Suppressor macrophage (primary cell): ENCODE results near the gene CERS6.

Experiments
- DNase-seq, 4 experiments: peaks; one replicate each; pipeline ENCODE4 v3.0.0-alpha.2; 2020 to 2022

CERS6 gene

GRCh38 chr2:168443818-168444217 lies 12.3 kb upstream of the CERS6 start:
- no peak for DNase-seq

- no peak for DNase-seq
These were observed 10.1 kb upstream of the CERS6 start for GRCh38 chr2:168445960-168446359.

GRCh38 chr2:168448980-168449379 lies 7.1 kb upstream of the CERS6 start:
- no peak for DNase-seq

- DNase-seq: no peak
These were observed 6.7 kb upstream of the CERS6 start for GRCh38 chr2:168449419-168449818.

- peak in 3 of 4 experiments; percentile 10 to 38 (median 15) for DNase-seq
These were observed 5.9 kb upstream of the CERS6 start for GRCh38 chr2:168450171-168450570.

- no peak for DNase-seq
These were observed 5.3 kb upstream of the CERS6 start for GRCh38 chr2:168450732-168451131.

GRCh38 chr2:168452781-168453180 lies 3.3 kb upstream of the CERS6 start:
- DNase-seq: no peak

- no peak for DNase-seq
These were observed 2.7 kb upstream of the CERS6 start for GRCh38 chr2:168453404-168453803.

- peak in 3 of 4 experiments; percentile 12 to 27 (median 19) for DNase-seq
These were observed 1.1 kb upstream of the CERS6 start for GRCh38 chr2:168454737-168455644.

- DNase-seq: peak; percentile 26 to 72 (median 48)
These were observed 583 bp downstream of the CERS6 start for GRCh38 chr2:168456521-168457189.

GRCh38 chr2:168457190-168457895 lies 1.3 kb downstream of the CERS6 start:
- peak; percentile 10 to 38 (median 28) for DNase-seq

GRCh38 chr2:168458139-168458538 lies 2.1 kb downstream of the CERS6 start:
- no peak for DNase-seq

GRCh38 chr2:168459256-168459655 lies 3.2 kb downstream of the CERS6 start:
- DNase-seq: no peak

GRCh38 chr2:168460571-168460970 lies 4.5 kb downstream of the CERS6 start:
- DNase-seq: no peak

- DNase-seq: peak in 1 of 4 experiments; percentile 18
These were observed 5.3 kb downstream of the CERS6 start for GRCh38 chr2:168461178-168461941.

GRCh38 chr2:168461942-168462331 lies 5.9 kb downstream of the CERS6 start:
- no peak for DNase-seq

GRCh38 chr2:168462543-168463045 lies 6.5 kb downstream of the CERS6 start:
- DNase-seq: no peak

- DNase-seq: no peak
These were observed 9.5 kb downstream of the CERS6 start for GRCh38 chr2:168465594-168465993.

GRCh38 chr2:168466190-168466737 lies 10.2 kb downstream of the CERS6 start:
- DNase-seq: no peak

- no peak for DNase-seq
These were observed 10.9 kb downstream of the CERS6 start for GRCh38 chr2:168466834-168467565.

GRCh38 chr2:168467729-168468128 lies 11.7 kb downstream of the CERS6 start:
- no peak for DNase-seq
